H1 (cell line): ENCODE measurements around the gene PGM2L1. TPM values are rescaled to one million over a fixed set of nuclear protein-coding genes. Genes with fewer than 3 reads are reported as not detected.

ENCODE experiments used
- CTCF ChIA-PET: fragments of 300-600 bp; sonication (Branson Sonifier 250); formaldehyde crosslinking; loops from one replicate; lab custom pipeline; 2021; ENCODE audit not compliant: partially characterized antibody; lab: Charles Lee
- POLR2A ChIA-PET: fragments of 300-600 bp; sonication (Branson Sonifier 250); formaldehyde crosslinking; loops from one replicate; lab custom pipeline; 2021; ENCODE audit warnings: inconsistent platforms; ENCODE audit not compliant: partially characterized antibody; lab: Charles Lee
- DNase-seq, 2 experiments: peaks; one replicate each; pipeline versions ENCODE4 v3.0.0 to v3.0.0-alpha.2; 2010 to 2022; ENCODE audit warnings: low spot score in 2 of 2, low read depth in 1 of 2, mixed read lengths in 1 of 2
- FAIRE-seq: peaks from 2 replicates; lab custom pipeline; 2011; peaks lifted over from hg19 to GRCh38; lab: Jason Lieb, UNC
- H2AFZ ChIP-seq: 2 replicates; pipeline ENCODE4 v1.8.1; 2012; ENCODE audit warnings: low read length, inconsistent platforms
- H2AK5ac ChIP-seq: 2 replicates; pipeline ENCODE4 v1.6.1; 2013; ENCODE audit warnings: low read depth, low read length
- H2BK120ac ChIP-seq: replicated peaks from 2 replicates; pipeline ENCODE3; 2013; ENCODE audit warnings: low read depth, low read length, inconsistent platforms
- H2BK12ac ChIP-seq: 2 replicates; pipeline ENCODE4 v1.6.1; 2013; ENCODE audit warnings: low read depth, low read length
- H2BK15ac ChIP-seq: 2 replicates; pipeline ENCODE4 v1.6.1; 2013; ENCODE audit warnings: low read length
- H2BK20ac ChIP-seq: 2 replicates; pipeline ENCODE4 v1.6.1; 2013; ENCODE audit warnings: low read length
- H2BK5ac ChIP-seq: 2 replicates; pipeline ENCODE4 v1.6.1; 2013; ENCODE audit warnings: low read depth, low read length
- H3K14ac ChIP-seq: 2 replicates; pipeline ENCODE4 v1.6.1; 2013; ENCODE audit warnings: inconsistent platforms; ENCODE audit not compliant: insufficient read length
- H3K18ac ChIP-seq: 2 replicates; pipeline ENCODE4 v1.6.1; 2013; ENCODE audit warnings: low read length; ENCODE audit errors: extremely low read depth
- H3K23ac ChIP-seq: 2 replicates; pipeline ENCODE4 v1.6.1; 2013; ENCODE audit warnings: inconsistent platforms; ENCODE audit not compliant: insufficient read length
- H3K23me2 ChIP-seq: 2 replicates; pipeline ENCODE4 v1.6.1; 2013; ENCODE audit warnings: low read depth, low read length
- H3K27ac ChIP-seq: 2 replicates; pipeline ENCODE4 v1.6.1; 2011; ENCODE audit warnings: low read depth, low read length, inconsistent platforms
- H3K27me3 ChIP-seq, 4 experiments: replicated peaks in 1 of 4; 1 replicate in 1 of 4; 2 replicates in 3 of 4; pipeline versions ENCODE4 v1.6.1 to v1.8.1; 2011 to 2013; ENCODE audit warnings: low read length in 3 of 4, mild to moderate bottlenecking in 3 of 4, inconsistent platforms in 2 of 4, mixed read lengths in 2 of 4, moderate library complexity in 1 of 4; ENCODE audit not compliant: control insufficient read depth in 3 of 4, insufficient read depth in 3 of 4; ENCODE audit errors: extremely low read depth in 1 of 4
- H3K36me3 ChIP-seq, 4 experiments: 2 replicates each; pipeline versions ENCODE4 v1.6.1 to v1.8.1; 2011 to 2013; ENCODE audit warnings: mild to moderate bottlenecking in 4 of 4, low read length in 3 of 4, moderate library complexity in 2 of 4, control low read depth in 1 of 4, inconsistent platforms in 1 of 4; ENCODE audit not compliant: insufficient read depth in 4 of 4, control insufficient read depth in 2 of 4
- H3K4ac ChIP-seq: replicated peaks from 2 replicates; pipeline ENCODE3; 2013; ENCODE audit warnings: low read length, low read depth, mixed read lengths, inconsistent platforms; ENCODE audit not compliant: insufficient read length
- H3K4me1 ChIP-seq, 4 experiments: replicated peaks in 1 of 4; 1 replicate in 1 of 4; 2 replicates in 3 of 4; pipeline versions ENCODE4 v1.6.1 to v1.8.1; 2011 to 2013; ENCODE audit warnings: low read length in 3 of 4, inconsistent platforms in 2 of 4, mixed read lengths in 1 of 4; ENCODE audit not compliant: insufficient read depth in 4 of 4, control insufficient read depth in 3 of 4
- H3K4me2 ChIP-seq, 2 experiments: 2 replicates each; pipeline versions ENCODE4 v1.6.1 to v1.8.1; 2011 to 2013; ENCODE audit warnings: low read depth in 2 of 2, low read length in 2 of 2, control low read depth in 1 of 2, inconsistent platforms in 1 of 2, mild to moderate bottlenecking in 1 of 2; ENCODE audit not compliant: insufficient read depth in 1 of 2
- H3K4me3 ChIP-seq, 4 experiments: fragments of 200-600, 300-600 bp in 1 of 4; sonication (generic), shearing (Covaris generic), sonication (Bioruptor Twin) in 1 of 4; 2 replicates each; pipeline versions ENCODE4 v1.5.1 to v1.8.1; 2011 to 2016; ENCODE audit warnings: low read length in 4 of 4, low read depth in 3 of 4, control low read depth in 2 of 4, inconsistent platforms in 2 of 4, mild to moderate bottlenecking in 2 of 4, mixed read lengths in 1 of 4, moderate library complexity in 1 of 4; ENCODE audit not compliant: insufficient read depth in 2 of 4; ENCODE audit errors: extremely low read depth in 1 of 4
- H3K56ac ChIP-seq: replicated peaks from 2 replicates; pipeline ENCODE3; 2013; ENCODE audit warnings: low read depth, mild to moderate bottlenecking, mixed read lengths, low read length, inconsistent platforms; ENCODE audit not compliant: insufficient read length
- H3K79me1 ChIP-seq: 2 replicates; pipeline ENCODE4 v1.6.1; 2013; ENCODE audit warnings: low read depth, low read length, control low read depth
- H3K79me2 ChIP-seq, 2 experiments: 2 replicates each; pipeline versions ENCODE4 v1.6.1 to v1.8.1; 2012 to 2013; ENCODE audit warnings: low read length in 2 of 2, mild to moderate bottlenecking in 2 of 2, inconsistent platforms in 1 of 2; ENCODE audit not compliant: insufficient read depth in 2 of 2, control insufficient read depth in 1 of 2
- H3K9ac ChIP-seq, 4 experiments: replicated peaks in 1 of 4; 1 replicate in 1 of 4; 2 replicates in 3 of 4; pipeline versions ENCODE4 v1.6.1 to v1.8.1; 2011 to 2013; ENCODE audit warnings: low read depth in 3 of 4, low read length in 3 of 4, control low read depth in 2 of 4, mild to moderate bottlenecking in 2 of 4, moderate library complexity in 2 of 4, inconsistent platforms in 1 of 4; ENCODE audit errors: extremely low read depth in 1 of 4
- H3K9me3 ChIP-seq, 2 experiments: 2 replicates each; pipeline versions ENCODE4 v1.6.1 to v1.8.1; 2012 to 2013; ENCODE audit warnings: mild to moderate bottlenecking in 2 of 2, moderate library complexity in 2 of 2, control low read depth in 1 of 2, inconsistent platforms in 1 of 2, low read depth in 1 of 2, low read length in 1 of 2, mixed read lengths in 1 of 2; ENCODE audit not compliant: insufficient read depth in 2 of 2
- H4K20me1 ChIP-seq, 2 experiments: replicated peaks in 1 of 2; 2 replicates each; pipeline versions ENCODE3 to v1.8.1; 2011 to 2013; ENCODE audit warnings: inconsistent platforms in 2 of 2, low read length in 2 of 2, mild to moderate bottlenecking in 1 of 2; ENCODE audit not compliant: insufficient read depth in 2 of 2, control insufficient read depth in 1 of 2
- H4K5ac ChIP-seq: 2 replicates; pipeline ENCODE4 v1.6.1; 2013; ENCODE audit warnings: low read length, low read depth, mixed read lengths, inconsistent platforms; ENCODE audit not compliant: insufficient read length
- H4K8ac ChIP-seq: 2 replicates; pipeline ENCODE4 v1.8.0; 2013; ENCODE audit warnings: mild to moderate bottlenecking, moderate library complexity, low read length, inconsistent platforms; ENCODE audit not compliant: insufficient read depth; ENCODE audit errors: extremely low read depth
- H4K91ac ChIP-seq: replicated peaks from 2 replicates; pipeline ENCODE3; 2013; ENCODE audit warnings: low read length, mixed read lengths, inconsistent platforms; ENCODE audit not compliant: insufficient read length
- WGBS, 2 experiments: shearing (Covaris generic) in 1 of 2; methylation state at CpG; one replicate each; pipeline versions ENCODE4 v1.1.6 to v1.1.7; 2013 to 2015; ENCODE audit warnings: low lambda C conversion rate in 2 of 2, mixed read lengths in 2 of 2, inconsistent platforms in 1 of 2, low coverage in 1 of 2, missing lambda C conversion rate in 1 of 2; ENCODE audit not compliant: insufficient replicate concordance in 2 of 2, insufficient coverage in 1 of 2, insufficient read length in 1 of 2; ENCODE audit errors: extremely low coverage in 1 of 2, missing lambda C conversion rate in 1 of 2; 5-methylcytosine and 5-hydroxymethylcytosine counted together
- polyA plus RNA-seq, 7 experiments: library from polyadenylated mRNA; depleted of rRNA in 3 of 7; stranded (reverse) in 5 of 7; unstranded in 2 of 7; fragments of >200 nt in 5 of 7; fragments of 200-250 nt in 2 of 7; gene quantifications; 1 replicate in 5 of 7; 2 replicates in 1 of 7; 4 replicates in 1 of 7; pipeline versions ENCODE4 v1.2.1 to v1.2.3, GENCODE V29; 2011 to 2013; ENCODE audit warnings: missing spikeins in 2 of 7, mixed read lengths in 2 of 7
- total RNA-seq: library from RNA; stranded (reverse); fragmentation: NEBNext Ultra II Directional; extraction: Animal tissue kit (Norgen Biotek cat#: 25700); gene quantifications from 2 replicates; pipeline ENCODE4 v1.2.1, GENCODE V29; 2021

PGM2L1 gene
- total and polyA plus RNA-seq, 2 of the 8 experiments (the other 6 are each of a cell fraction or from before 2014, with no cell fraction given), result 5.0 to 42.7 TPM

DNA sequence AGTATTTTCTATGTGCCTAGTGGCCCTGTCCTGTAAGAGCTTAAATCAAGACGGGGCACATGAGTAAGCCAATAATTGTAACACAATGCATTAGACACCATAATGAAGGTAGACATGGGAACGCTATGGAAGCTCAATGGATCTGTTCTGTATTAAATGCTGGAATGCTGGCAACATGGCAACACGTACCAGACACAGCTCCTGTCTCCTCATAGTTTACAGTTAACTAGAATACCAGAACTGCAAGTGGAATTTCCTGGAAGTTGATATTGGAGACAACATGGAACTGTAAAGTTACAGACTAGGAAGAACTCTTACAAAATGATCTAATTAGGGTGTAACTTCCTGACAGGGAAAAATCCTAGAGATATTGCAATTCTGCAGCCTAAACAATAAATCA lies 99.2 kb downstream of the PGM2L1 start:
- H4K91ac ChIP-seq, result no peak overlapping the region
- H3K23me2 ChIP-seq, result no peaks in the 10 kb centered on the region
- no peak overlapping the region for H2BK20ac ChIP-seq
- ChIA-PET CTCF (interaction anchor here (0.9 to 3.1 kb wide), 6 partner anchors 11 to 154 kb away, joined by 3 to 16 read pairs (median 4); no protein-coding TSS in a partner anchor), POLR2A (no interaction called here)
- H2AFZ ChIP-seq, result no peak overlapping the region
- no peak overlapping the region for H3K9ac ChIP-seq
- no peak overlapping the region for H2AK5ac ChIP-seq
- H3K79me2 ChIP-seq, result no peaks in the 10 kb centered on the region
- no peak overlapping the region for H2BK15ac ChIP-seq
- H4K8ac ChIP-seq, result no peak overlapping the region
- H3K4me1 ChIP-seq, result no peaks in the 10 kb centered on the region
- no peak overlapping the region for H3K4me2 ChIP-seq
- no peaks in the 10 kb centered on the region for H4K20me1 ChIP-seq
- no peak overlapping the region for H3K56ac ChIP-seq
- no peaks in the 10 kb centered on the region for H3K9me3 ChIP-seq
- H3K23ac ChIP-seq, result no peak overlapping the region
- H4K5ac ChIP-seq, result no peak overlapping the region
- no peak for FAIRE-seq
- no peaks in the 10 kb centered on the region for H3K27me3 ChIP-seq
- no peak overlapping the region for H3K4me3 ChIP-seq
- no peak overlapping the region for H2BK5ac ChIP-seq
- H2BK120ac ChIP-seq, result no peak overlapping the region
- no peak overlapping the region for H3K4ac ChIP-seq
- H3K36me3 ChIP-seq, result no peaks in the 10 kb centered on the region
- H3K18ac ChIP-seq, result no peak overlapping the region
- H3K14ac ChIP-seq, result no peak overlapping the region
- H3K27ac ChIP-seq, result no peak overlapping the region
- no peak for DNase-seq
- 90% methylated on average over 3 of the region's 3 CpGs; no CpG with 5 or more reads in 1 of the 2 experiments for WGBS, 2 experiments
- H2BK12ac ChIP-seq, result no peak overlapping the region
- H3K79me1 ChIP-seq, result no peaks in the 10 kb centered on the region
